Muscle layer of colon (tissue), 2 donors: ENCODE results near the gene CSF3.

Experiments
- H3K27ac ChIP-seq: one replicate; pipeline ENCODE4 v1.7.0; 2013; ENCODE audit warnings: low read depth, mild to moderate bottlenecking, low read length, moderate library complexity
- H3K27me3 ChIP-seq, 2 donors: one replicate each; pipeline ENCODE4 v1.7.0; 2013; ENCODE audit warnings: low read length in 2 of 2, mild to moderate bottlenecking in 2 of 2; ENCODE audit not compliant: insufficient read depth in 2 of 2, control insufficient read depth in 1 of 2
- H3K36me3 ChIP-seq: one replicate; pipeline ENCODE4 v1.7.0; 2013; ENCODE audit warnings: mild to moderate bottlenecking, low read length; ENCODE audit not compliant: insufficient read depth
- H3K4me1 ChIP-seq: one replicate; pipeline ENCODE4 v1.7.0; 2013; ENCODE audit warnings: mild to moderate bottlenecking, low read length; ENCODE audit not compliant: insufficient read depth
- H3K4me3 ChIP-seq, 2 donors: one replicate each; pipeline ENCODE4 v1.7.0; 2013; ENCODE audit warnings: low read length in 2 of 2, low read depth in 1 of 2, mild to moderate bottlenecking in 1 of 2, moderate library complexity in 1 of 2
- H3K9ac ChIP-seq: one replicate; pipeline ENCODE4 v1.7.0; 2013; ENCODE audit warnings: low read length
- H3K9me3 ChIP-seq: one replicate; pipeline ENCODE4 v1.7.0; 2013; ENCODE audit warnings: mild to moderate bottlenecking, low read length
- donor health status: abdominal sarcoma.
- donor health status: Adenocarcinoma of cecum.

Gene CSF3

GRCh38 chr17:40026816-40027613 is 11.8 kb downstream of the CSF3 start:
- Histone ChIP-seq H3K9me3 (no peaks in the 10 kb centered on the region), H3K9ac (no peak overlapping the region), H3K27ac (no peak overlapping the region), H3K4me1 (peaks cover 23% of the 10 kb centered on the region), H3K4me3 (no peak overlapping the region), H3K36me3 (peaks cover 69% of the 10 kb centered on the region), H3K27me3 (no peaks in the 10 kb centered on the region)

GRCh38 chr17:40027614-40028012 is 12.4 kb downstream of the CSF3 start:
- Histone ChIP-seq H3K9me3 (no peaks in the 10 kb centered on the region), H3K36me3 (peaks cover 65% of the 10 kb centered on the region), H3K4me3 (no peak overlapping the region), H3K27ac (no peak overlapping the region), H3K9ac (no peak overlapping the region), H3K4me1 (peaks cover 29% of the 10 kb centered on the region), H3K27me3 (no peaks in the 10 kb centered on the region)

- Histone ChIP-seq H3K27me3 (no peaks in the 10 kb centered on the region), H3K27ac (no peak overlapping the region), H3K4me3 (no peak overlapping the region), H3K36me3 (peaks cover 68% of the 10 kb centered on the region), H3K9me3 (no peaks in the 10 kb centered on the region), H3K4me1 (peaks cover 39% of the 10 kb centered on the region), H3K9ac (no peak overlapping the region)
These were observed 13.4 kb downstream of the CSF3 start for GRCh38 chr17:40028595-40028994.

- Histone ChIP-seq H3K27me3 (no peaks in the 10 kb centered on the region), H3K4me1 (peaks cover 49% of the 10 kb centered on the region), H3K9me3 (no peaks in the 10 kb centered on the region), H3K36me3 (peaks cover 65% of the 10 kb centered on the region), H3K27ac (peak overlapping the region; percentile 44), H3K4me3 (no peak overlapping the region), H3K9ac (no peak overlapping the region)
These were observed 16.5 kb downstream of the CSF3 start for GRCh38 chr17:40031706-40032105.

- Histone ChIP-seq H3K9me3 (no peaks in the 10 kb centered on the region), H3K4me3 (no peak overlapping the region), H3K27me3 (no peaks in the 10 kb centered on the region), H3K27ac (no peak overlapping the region), H3K9ac (peak overlapping the region; percentile 1), H3K36me3 (peaks cover 64% of the 10 kb centered on the region), H3K4me1 (peaks cover 42% of the 10 kb centered on the region)
These were observed 17.4 kb downstream of the CSF3 start for GRCh38 chr17:40032322-40033320.

GRCh38 chr17:40033339-40033738 is 18.1 kb downstream of the CSF3 start:
- H3K4me1 ChIP-seq: peaks cover 48% of the 10 kb centered on the region
- H3K4me3 ChIP-seq: no peak overlapping the region
- H3K27ac ChIP-seq: no peak overlapping the region
- no peaks in the 10 kb centered on the region for H3K9me3 ChIP-seq
- H3K36me3 ChIP-seq: peaks cover 57% of the 10 kb centered on the region
- peak overlapping the region; percentile 1 for H3K9ac ChIP-seq
- no peaks in the 10 kb centered on the region for H3K27me3 ChIP-seq

- H3K4me3 ChIP-seq: no peak overlapping the region
- H3K27me3 ChIP-seq: no peaks in the 10 kb centered on the region
- H3K27ac ChIP-seq: no peak overlapping the region
- H3K9ac ChIP-seq: no peak overlapping the region
- H3K4me1 ChIP-seq: peaks cover 60% of the 10 kb centered on the region
- H3K36me3 ChIP-seq: peaks cover 45% of the 10 kb centered on the region
- no peaks in the 10 kb centered on the region for H3K9me3 ChIP-seq
These were observed 19.4 kb downstream of the CSF3 start for GRCh38 chr17:40034426-40035161.

- no peaks in the 10 kb centered on the region for H3K9me3 ChIP-seq
- peaks cover 40% of the 10 kb centered on the region for H3K36me3 ChIP-seq
- no peak overlapping the region for H3K9ac ChIP-seq
- H3K27ac ChIP-seq: no peak overlapping the region
- H3K4me3 ChIP-seq: no peak overlapping the region
- peaks cover 60% of the 10 kb centered on the region for H3K4me1 ChIP-seq
- H3K27me3 ChIP-seq: no peaks in the 10 kb centered on the region
These were observed 19.9 kb downstream of the CSF3 start for GRCh38 chr17:40035162-40035559.

GRCh38 chr17:40038882-40039513 is 23.8 kb downstream of the CSF3 start:
- Histone ChIP-seq H3K27me3 (no peaks in the 10 kb centered on the region), H3K36me3 (peaks cover 24% of the 10 kb centered on the region), H3K9me3 (no peaks in the 10 kb centered on the region), H3K9ac (peak overlapping the region; percentile 5), H3K27ac (peak overlapping the region; percentile 76), H3K4me1 (peaks cover 30% of the 10 kb centered on the region), H3K4me3 (peak overlapping the region in 1 of 2 donors; percentile 28)

- Histone ChIP-seq H3K27me3 (no peaks in the 10 kb centered on the region), H3K4me3 (no peak overlapping the region)
These were observed 26.0 kb downstream of the CSF3 start for GRCh38 chr17:40041196-40041595.

More at GRCh38 chr17:40041196-40041595, 26.0 kb downstream of the CSF3 start:
- no peaks in the 10 kb centered on the region for H3K9me3 ChIP-seq
- H3K9ac ChIP-seq: no peak overlapping the region
- no peak overlapping the region for H3K27ac ChIP-seq
- H3K36me3 ChIP-seq: peaks cover 7% of the 10 kb centered on the region
- peaks cover 18% of the 10 kb centered on the region for H3K4me1 ChIP-seq
